Osteoblast (primary cell): ENCODE results near the gene SLC39A11. TPM values are rescaled to one million over a fixed set of nuclear protein-coding genes. Genes with fewer than 3 reads are reported as not detected.
"Not testable (repeated sequence)": the region's sequence is repeated elsewhere in the genome, so short reads cannot be mapped to it uniquely, and the experiment has no call there.

Source experiments
- DNase-seq: peaks from one replicate; pipeline ENCODE4 v3.0.0; 2011; ENCODE audit warnings: low spot score, mixed read lengths; ENCODE audit not compliant: insufficient read length; ENCODE audit errors: missing footprints
- H2AFZ ChIP-seq: 2 replicates; pipeline ENCODE4 v1.6.0; 2011; ENCODE audit warnings: mild to moderate bottlenecking, low read length
- H3K27ac ChIP-seq: 2 replicates; pipeline ENCODE4 v1.5.1; 2011; ENCODE audit warnings: mild to moderate bottlenecking, low read depth, low read length, moderate library complexity
- H3K27me3 ChIP-seq: 2 replicates; pipeline ENCODE4 v1.6.0; 2012; ENCODE audit warnings: mild to moderate bottlenecking, control low read depth, inconsistent platforms, low read length, moderate library complexity; ENCODE audit not compliant: insufficient read depth
- H3K36me3 ChIP-seq: 2 replicates; pipeline ENCODE4 v1.5.1; 2011; ENCODE audit warnings: mild to moderate bottlenecking, low read length, control low read depth, moderate library complexity; ENCODE audit not compliant: insufficient read depth
- H3K4me1 ChIP-seq: 2 replicates; pipeline ENCODE4 v1.5.1; 2011; ENCODE audit warnings: mild to moderate bottlenecking, low read length, control low read depth, moderate library complexity; ENCODE audit not compliant: insufficient read depth
- H3K4me2 ChIP-seq: 2 replicates; pipeline ENCODE4 v1.6.0; 2011; ENCODE audit warnings: mild to moderate bottlenecking, low read length; ENCODE audit not compliant: insufficient read depth
- H3K4me3 ChIP-seq: fragments of 200-600 bp; sonication (generic); 3 replicates; pipeline ENCODE4 v1.5.1; 2012; ENCODE audit warnings: mild to moderate bottlenecking, low read length, inconsistent platforms; ENCODE audit not compliant: insufficient read depth
- H3K79me2 ChIP-seq: 2 replicates; pipeline ENCODE4 v1.6.0; 2012; ENCODE audit warnings: mild to moderate bottlenecking, low read length, control low read depth, inconsistent platforms; ENCODE audit not compliant: insufficient read depth
- H3K9me3 ChIP-seq: 2 replicates; pipeline ENCODE4 v1.5.1; 2011; ENCODE audit warnings: low read depth, low read length, control low read depth
- H4K20me1 ChIP-seq: 2 replicates; pipeline ENCODE4 v1.6.0; 2012; ENCODE audit warnings: mild to moderate bottlenecking, low read length, control low read depth; ENCODE audit not compliant: insufficient read depth
- CTCF ChIP-seq: IDR thresholded peaks from 2 replicates; pipeline ENCODE4 v1.5.1; 2011; ENCODE audit warnings: mild to moderate bottlenecking, low read depth, low read length, moderate library complexity; ENCODE audit errors: extremely low read depth
- total RNA-seq: library from RNA; depleted of rRNA; stranded (reverse); fragments of >200 nt; gene quantifications from 2 replicates; pipeline ENCODE4 v1.2.3, GENCODE V29; 2012

The SLC39A11 gene
- total RNA-seq, 1 donor: 27.1 TPM

GRCh38 chr17:72938482-72938881, 154.0 kb downstream of the SLC39A11 start:
- no peaks in the 10 kb centered on the region for H3K36me3 ChIP-seq
- H2AFZ ChIP-seq: no peak overlapping the region
- no peaks in the 10 kb centered on the region for H3K9me3 ChIP-seq
- no peak for TF ChIP-seq CTCF
- H3K4me3 ChIP-seq: no peak overlapping the region
- no peak overlapping the region for H3K4me2 ChIP-seq
- no peaks in the 10 kb centered on the region for H3K79me2 ChIP-seq
- DNase-seq: no peak
- no peaks in the 10 kb centered on the region for H3K27me3 ChIP-seq
- H4K20me1 ChIP-seq: peaks cover 7% of the 10 kb centered on the region
- H3K27ac ChIP-seq: no peak overlapping the region
- no peaks in the 10 kb centered on the region for H3K4me1 ChIP-seq

GRCh38 chr17:72937707-72938106, 154.8 kb downstream of the SLC39A11 start:
- no peaks in the 10 kb centered on the region for H3K79me2 ChIP-seq
- no peaks in the 10 kb centered on the region for H3K36me3 ChIP-seq
- H3K27me3 ChIP-seq: no peaks in the 10 kb centered on the region
- H3K9me3 ChIP-seq: no peaks in the 10 kb centered on the region
- H4K20me1 ChIP-seq: peaks cover 3% of the 10 kb centered on the region
- DNase-seq: no peak
- H3K27ac ChIP-seq: no peak overlapping the region
- no peak for TF ChIP-seq CTCF
- no peak overlapping the region for H3K4me3 ChIP-seq
- H3K4me1 ChIP-seq: no peaks in the 10 kb centered on the region
- no peak overlapping the region for H2AFZ ChIP-seq
- no peak overlapping the region for H3K4me2 ChIP-seq

- H3K4me2 ChIP-seq, H3K4me3 ChIP-seq, DNase-seq, H3K27me3 ChIP-seq, H3K36me3 ChIP-seq, H2AFZ ChIP-seq, H3K9me3 ChIP-seq, H3K79me2 ChIP-seq, H3K27ac ChIP-seq, H3K4me1 ChIP-seq, H4K20me1 ChIP-seq: not testable (repeated sequence)
These were observed 155.2 kb downstream of the SLC39A11 start for GRCh38 chr17:72937254-72937653.

- H2AFZ ChIP-seq: no peak overlapping the region
- DNase-seq: no peak
- H3K36me3 ChIP-seq: no peaks in the 10 kb centered on the region
- H3K27me3 ChIP-seq: no peaks in the 10 kb centered on the region
- H3K9me3 ChIP-seq: no peaks in the 10 kb centered on the region
- H3K4me3 ChIP-seq: no peak overlapping the region
- H4K20me1 ChIP-seq: peaks cover 9% of the 10 kb centered on the region
- no peaks in the 10 kb centered on the region for H3K4me1 ChIP-seq
- no peak overlapping the region for H3K4me2 ChIP-seq
- no peak for TF ChIP-seq CTCF
- H3K79me2 ChIP-seq: no peaks in the 10 kb centered on the region
- H3K27ac ChIP-seq: no peak overlapping the region
These were observed 156.5 kb downstream of the SLC39A11 start for GRCh38 chr17:72935984-72936383.
